ENCODE data around the gene COPZ2. TPM values are rescaled to one million over a fixed set of nuclear protein-coding genes. Genes with fewer than 3 reads are reported as not detected.
"Not testable (repeated sequence)": the region's sequence is repeated elsewhere in the genome, so short reads cannot be mapped to it uniquely, and the experiment has no call there.

Gene COPZ2
- total and polyA plus RNA-seq, 7 experiments from 2014 or later, result 0.75 to 5.5 (median 1.1) TPM

DNA sequence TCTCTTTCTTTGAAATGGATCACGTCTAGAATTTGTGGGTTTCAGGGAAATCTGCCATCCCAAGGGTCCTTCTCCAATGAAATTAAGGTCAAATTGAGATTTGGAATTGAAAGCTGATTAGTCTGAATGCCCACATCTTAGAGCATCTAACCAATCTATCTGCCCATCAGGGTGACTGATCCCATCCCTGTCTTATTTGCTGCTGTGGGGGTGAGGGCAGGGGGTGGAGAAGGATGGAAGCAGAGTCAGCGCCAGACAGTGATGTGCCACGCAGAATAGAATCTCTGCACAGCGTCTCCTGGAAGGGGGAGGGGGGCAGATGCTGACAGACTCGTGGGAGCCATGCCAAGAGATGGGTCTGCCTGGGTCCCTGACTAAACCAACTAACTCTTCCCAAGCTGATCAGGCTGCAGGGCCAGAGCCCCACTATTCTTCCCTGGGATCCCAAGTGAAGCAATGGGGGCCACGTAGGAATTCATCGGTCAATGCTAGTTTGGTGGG, 34.6 kb downstream of the COPZ2 start:
- ChIA-PET POLR2A (no interaction called here), CTCF (no interaction called here)
- intact Hi-C loops (cut with micrococcal nuclease), result no loop called here
- H3K27me3 ChIP-seq (ENCODE audit: control insufficient read depth in 2 of 2, insufficient read depth in 2 of 2, low read length in 2 of 2), result no peaks in the 10 kb centered on the region
- Mint-ChIP-seq H3K4me1 (peaks cover 0 to 23% (median 6%) of the 10 kb centered on the region in 7 donors), H3K4me3 (no peak overlapping the region), H3K36me3 (no peaks in the 10 kb centered on the region), H3K9me3 (no peaks in the 10 kb centered on the region), H3K27ac (no peak overlapping the region), H3K27me3 (peaks cover 14 to 25% (median 18%) of the 10 kb centered on the region in 5 donors)
- no peak overlapping the region for H3K4me3 ChIP-seq (ENCODE audit: low read length)
- no peak for DNase-seq
- no peaks in the 10 kb centered on the region for H3K4me1 ChIP-seq (ENCODE audit: control insufficient read depth in 2 of 2, insufficient read depth in 2 of 2, low read length in 2 of 2)
- no peak for ATAC-seq
- no peaks in the 10 kb centered on the region for H3K9me3 ChIP-seq (ENCODE audit: control insufficient read depth in 2 of 3, low read length in 3 of 3)
- H3K36me3 ChIP-seq (ENCODE audit: control insufficient read depth in 2 of 3, insufficient read depth in 3 of 3, low read length in 3 of 3), result no peaks in the 10 kb centered on the region
- no peak overlapping the region for H3K27ac ChIP-seq (ENCODE audit: low read depth, low read length)

DNA sequence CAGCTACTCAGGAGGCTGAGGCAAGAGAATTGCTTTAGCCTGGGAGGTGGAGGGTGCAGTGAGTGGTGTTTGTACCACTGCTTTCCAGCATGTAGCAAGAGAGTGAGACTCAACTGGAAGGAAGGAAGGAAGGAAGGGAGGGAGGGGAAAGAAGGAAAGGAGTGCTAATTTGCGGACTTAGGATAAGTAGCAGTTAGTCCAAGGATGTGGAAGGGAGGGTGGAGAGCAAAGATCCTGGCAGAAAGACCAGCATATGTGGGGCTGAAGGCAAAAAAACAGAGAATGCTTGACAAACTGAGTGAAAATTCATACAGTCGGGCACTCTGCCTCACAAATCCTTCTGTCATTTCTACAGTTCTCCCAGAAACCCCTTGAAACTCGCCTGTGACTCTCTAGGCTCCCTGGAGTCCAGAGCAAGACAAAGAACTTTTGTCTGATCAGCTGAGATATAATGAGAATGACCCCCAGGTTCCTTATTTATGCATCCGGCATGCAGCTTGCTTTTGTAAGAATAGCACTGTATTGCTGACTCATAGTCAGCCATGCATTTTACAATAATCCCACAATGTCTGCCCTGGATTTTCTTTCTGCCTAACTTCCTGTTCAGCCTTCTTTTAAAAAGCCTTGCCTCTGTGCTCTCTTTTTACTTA, 35.2 kb downstream of the COPZ2 start:
- ChIA-PET CTCF (interaction anchor here (0.8 kb wide), 1 partner anchor 78 kb away, joined by 3 read pairs; no protein-coding TSS in a partner anchor), POLR2A (interaction anchor here (0.7 to 1.0 kb wide), 2 partner anchors 34 to 294 kb away, joined by 3 read pairs; no protein-coding TSS in a partner anchor)
- intact Hi-C loops (cut with micrococcal nuclease), result no loop called here
- no peaks in the 10 kb centered on the region for H3K9me3 Mint-ChIP-seq
- Histone ChIP-seq H3K36me3 (ENCODE audit: control insufficient read depth in 2 of 3, insufficient read depth in 3 of 3, low read length in 3 of 3) (no peaks in the 10 kb centered on the region), H3K4me1 (ENCODE audit: control insufficient read depth in 2 of 2, insufficient read depth in 2 of 2, low read length in 2 of 2) (no peaks in the 10 kb centered on the region), H3K27ac (ENCODE audit: low read depth, low read length) (no peak overlapping the region), H3K27me3 (ENCODE audit: control insufficient read depth in 2 of 2, insufficient read depth in 2 of 2, low read length in 2 of 2) (no peaks in the 10 kb centered on the region), H3K4me3 (ENCODE audit: low read length) (no peak overlapping the region), H3K9me3 (ENCODE audit: control insufficient read depth in 2 of 3, low read length in 3 of 3) (no peaks in the 10 kb centered on the region)
- no peak for DNase-seq
- H3K27ac Mint-ChIP-seq, result no peak overlapping the region
- peak overlapping the region in 1 of 10 donors; percentile 47 for H3K4me3 Mint-ChIP-seq
- peak; percentile 67 for ATAC-seq
- H3K27me3 Mint-ChIP-seq, result peaks cover 13 to 25% (median 18%) of the 10 kb centered on the region in 5 donors
- H3K4me1 Mint-ChIP-seq, result peaks cover 0 to 23% (median 6%) of the 10 kb centered on the region in 7 donors
- H3K36me3 Mint-ChIP-seq, result no peaks in the 10 kb centered on the region

DNA sequence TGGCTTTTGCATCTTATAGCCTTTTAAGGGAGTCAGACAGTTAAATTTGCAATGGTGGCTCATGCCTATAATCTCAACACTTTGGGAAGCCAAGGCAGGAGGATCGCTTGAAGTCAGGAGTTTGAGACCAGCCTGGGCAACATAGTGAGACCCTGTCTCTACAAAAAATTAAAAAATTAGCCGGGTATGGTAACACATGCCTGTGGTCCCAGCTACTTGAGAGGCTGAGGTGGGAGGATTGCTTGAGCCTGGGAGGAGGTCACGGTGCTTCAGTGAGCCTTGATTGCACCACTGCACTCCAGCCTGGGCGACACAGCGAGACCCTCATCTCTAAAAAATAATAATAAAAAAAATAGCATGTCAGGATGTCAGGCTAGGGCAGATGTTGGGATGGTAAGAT, 35.9 kb downstream of the COPZ2 start:
- CTCF ChIA-PET, DNase-seq, ATAC-seq: not testable (repeated sequence)

DNA sequence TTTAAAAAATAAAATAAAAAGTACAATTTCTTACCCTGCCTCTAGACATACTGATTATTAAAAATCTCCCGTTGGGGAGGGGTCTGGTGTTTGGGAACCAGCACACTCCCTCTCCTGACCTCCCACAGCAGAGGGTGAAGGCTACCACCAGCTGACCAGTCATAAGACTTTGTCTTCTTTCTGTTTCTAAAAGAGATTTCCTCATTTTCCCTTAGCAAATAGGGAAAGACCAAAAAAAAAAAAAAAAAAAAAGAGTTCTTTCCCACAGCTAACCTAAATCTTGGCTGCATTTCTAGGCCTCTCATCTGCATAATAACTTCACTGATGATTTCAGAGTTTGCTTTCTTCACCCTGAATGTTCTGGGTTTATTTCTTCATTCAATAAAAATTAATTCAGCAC, 36.4 kb downstream of the COPZ2 start:
- ATAC-seq, result peak; percentile 22
- ChIA-PET POLR2A (no interaction called here), CTCF (interaction anchor here (0.6 kb wide), 1 partner anchor 1070 kb away, joined by 3 read pairs; no protein-coding TSS in a partner anchor)
- H3K36me3 ChIP-seq (ENCODE audit: control insufficient read depth in 2 of 3, insufficient read depth in 3 of 3, low read length in 3 of 3), result no peaks in the 10 kb centered on the region
- H3K9me3 Mint-ChIP-seq, result no peaks in the 10 kb centered on the region
- H3K4me3 ChIP-seq (ENCODE audit: low read length), result no peak overlapping the region
- intact Hi-C loops (cut with micrococcal nuclease), result no loop called here
- H3K27me3 ChIP-seq (ENCODE audit: control insufficient read depth in 2 of 2, insufficient read depth in 2 of 2, low read length in 2 of 2), result no peaks in the 10 kb centered on the region
- H3K27me3 Mint-ChIP-seq, result peaks cover 7 to 20% (median 10%) of the 10 kb centered on the region in 5 donors
- no peak for DNase-seq
- no peak overlapping the region for H3K27ac ChIP-seq (ENCODE audit: low read depth, low read length)
- H3K4me1 Mint-ChIP-seq, result peaks cover 0 to 23% (median 6%) of the 10 kb centered on the region in 7 donors
- no peaks in the 10 kb centered on the region for H3K4me1 ChIP-seq (ENCODE audit: control insufficient read depth in 2 of 2, insufficient read depth in 2 of 2, low read length in 2 of 2)
- H3K9me3 ChIP-seq (ENCODE audit: control insufficient read depth in 2 of 3, low read length in 3 of 3), result no peaks in the 10 kb centered on the region
- no peak overlapping the region for H3K4me3 Mint-ChIP-seq
- H3K36me3 Mint-ChIP-seq, result no peaks in the 10 kb centered on the region
- H3K27ac Mint-ChIP-seq, result no peak overlapping the region

More for the DNA sequence above, 35.9 kb downstream of the COPZ2 start:
- H3K9me3 ChIP-seq (ENCODE audit: control insufficient read depth in 2 of 3, low read length in 3 of 3); H3K27me3 ChIP-seq (ENCODE audit: control insufficient read depth in 2 of 2, insufficient read depth in 2 of 2, low read length in 2 of 2); H3K4me3 ChIP-seq (ENCODE audit: low read length); H3K27ac ChIP-seq (ENCODE audit: low read depth, low read length); intact Hi-C loops (cut with micrococcal nuclease); H3K36me3 Mint-ChIP-seq; H3K4me1 ChIP-seq (ENCODE audit: control insufficient read depth in 2 of 2, insufficient read depth in 2 of 2, low read length in 2 of 2); H3K9me3 Mint-ChIP-seq; H3K4me3 Mint-ChIP-seq; H3K27ac Mint-ChIP-seq; H3K36me3 ChIP-seq (ENCODE audit: control insufficient read depth in 2 of 3, insufficient read depth in 3 of 3, low read length in 3 of 3): not testable (repeated sequence)
- H3K27me3 Mint-ChIP-seq, result peaks cover 7 to 18% (median 13%) of the 10 kb centered on the region in 5 donors
- POLR2A ChIA-PET, result interaction anchor here (0.7 to 1.0 kb wide), 2 partner anchors 35 to 294 kb away, joined by 3 read pairs; no protein-coding TSS in a partner anchor
- H3K4me1 Mint-ChIP-seq, result peaks cover 0 to 23% (median 6%) of the 10 kb centered on the region in 7 donors

DNA sequence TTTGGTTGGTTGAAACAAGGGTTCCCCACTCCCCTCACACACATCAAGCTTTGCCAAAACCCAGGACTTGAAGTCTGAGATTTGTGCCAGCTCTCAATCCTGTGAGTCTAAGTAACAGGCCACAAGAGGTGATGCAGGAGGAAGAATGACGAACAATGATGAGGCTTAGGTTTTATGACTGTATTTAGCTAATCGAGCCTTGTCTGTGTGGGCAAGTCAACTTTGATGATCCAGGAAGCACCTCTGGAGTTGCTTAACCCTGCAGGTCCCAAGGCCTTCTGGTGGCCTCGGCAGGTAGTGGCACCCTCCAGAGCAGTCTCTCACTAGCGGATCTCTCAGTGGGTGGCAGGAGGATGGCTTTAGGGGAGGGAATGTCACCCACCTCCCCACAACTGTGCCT, 38.0 kb downstream of the COPZ2 start:
- ChIA-PET POLR2A (interaction anchor here (0.6 kb wide), 1 partner anchor 46 kb away, joined by 3 read pairs; no protein-coding TSS in a partner anchor), CTCF (interaction anchor here (1.0 kb wide), 1 partner anchor 10 kb away, joined by 3 read pairs; no protein-coding TSS in a partner anchor)
- ATAC-seq, result peak; percentile 69
- peak overlapping the region in 1 of 9 donors; percentile 46 for H3K27ac Mint-ChIP-seq
- Histone ChIP-seq H3K27me3 (ENCODE audit: control insufficient read depth in 2 of 2, insufficient read depth in 2 of 2, low read length in 2 of 2) (no peaks in the 10 kb centered on the region), H3K4me3 (ENCODE audit: low read length) (no peak overlapping the region), H3K27ac (ENCODE audit: low read depth, low read length) (no peak overlapping the region), H3K36me3 (ENCODE audit: control insufficient read depth in 2 of 3, insufficient read depth in 3 of 3, low read length in 3 of 3) (no peaks in the 10 kb centered on the region), H3K4me1 (ENCODE audit: control insufficient read depth in 2 of 2, insufficient read depth in 2 of 2, low read length in 2 of 2) (no peaks in the 10 kb centered on the region), H3K9me3 (ENCODE audit: control insufficient read depth in 2 of 3, low read length in 3 of 3) (no peaks in the 10 kb centered on the region)
- no peaks in the 10 kb centered on the region for H3K36me3 Mint-ChIP-seq
- no peak overlapping the region for H3K4me3 Mint-ChIP-seq
- no peaks in the 10 kb centered on the region for H3K9me3 Mint-ChIP-seq
- H3K4me1 Mint-ChIP-seq, result peaks cover 0 to 17% (median 6%) of the 10 kb centered on the region in 7 donors
- H3K27me3 Mint-ChIP-seq, result peaks cover 6 to 16% (median 9%) of the 10 kb centered on the region in 5 donors
- intact Hi-C loops (cut with micrococcal nuclease), result no loop called here
- DNase-seq, result peak in 3 of 9 donors; percentile 19 to 29 (median 22)

DNA sequence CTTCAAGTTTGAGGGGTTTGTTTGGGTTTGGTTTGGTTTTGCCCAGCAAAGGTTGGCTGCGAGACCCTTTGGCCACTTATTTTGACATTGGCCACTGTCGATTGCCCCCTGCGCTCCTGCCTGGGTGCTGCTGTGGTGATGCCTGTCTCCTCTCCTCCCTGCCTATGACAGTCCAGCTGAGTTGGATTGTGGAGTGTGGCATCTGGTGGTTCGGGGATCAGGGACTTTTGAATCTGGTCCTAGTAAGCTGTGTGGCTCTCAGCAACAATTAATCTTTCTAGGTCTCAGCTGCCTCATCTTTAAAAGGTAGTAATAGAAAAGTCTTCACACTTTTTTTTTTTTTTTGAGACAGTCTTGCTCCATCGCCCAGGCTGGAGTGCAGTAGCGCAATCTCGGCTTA, 39.6 kb downstream of the COPZ2 start:
- Histone ChIP-seq H3K27me3 (ENCODE audit: control insufficient read depth in 2 of 2, insufficient read depth in 2 of 2, low read length in 2 of 2) (no peaks in the 10 kb centered on the region), H3K36me3 (ENCODE audit: control insufficient read depth in 2 of 3, insufficient read depth in 3 of 3, low read length in 3 of 3) (no peaks in the 10 kb centered on the region), H3K9me3 (ENCODE audit: control insufficient read depth in 2 of 3, low read length in 3 of 3) (no peaks in the 10 kb centered on the region), H3K4me3 (ENCODE audit: low read length) (no peak overlapping the region), H3K27ac (ENCODE audit: low read depth, low read length) (no peak overlapping the region), H3K4me1 (ENCODE audit: control insufficient read depth in 2 of 2, insufficient read depth in 2 of 2, low read length in 2 of 2) (no peaks in the 10 kb centered on the region)
- DNase-seq, result no peak
- intact Hi-C loops (cut with micrococcal nuclease), result no loop called here
- Mint-ChIP-seq H3K27ac (no peak overlapping the region), H3K36me3 (no peaks in the 10 kb centered on the region), H3K9me3 (peaks cover 0 to 3% (median 0%) of the 10 kb centered on the region in 11 donors), H3K27me3 (peaks cover 0 to 16% (median 5%) of the 10 kb centered on the region in 5 donors), H3K4me1 (peaks cover 0 to 11% (median 6%) of the 10 kb centered on the region in 7 donors), H3K4me3 (no peak overlapping the region)
- CTCF ChIA-PET, result no interaction called here
- POLR2A ChIA-PET, result interaction anchor here (0.7 kb wide), 1 partner anchor 78 kb away, joined by 3 read pairs; no protein-coding TSS in a partner anchor
- no peak for ATAC-seq
